Mucosa of descending colon (tissue), 3 donors: ENCODE results near the gene ACSM4. TPM values are rescaled to one million over a fixed set of nuclear protein-coding genes. Genes with fewer than 3 reads are reported as not detected.

Experiments used
- ATAC-seq: fragments of 200-7000 bp; cut with Tn5 transposase; one replicate; pipeline ENCODE4 v1.9.1; 2020; ENCODE audit warnings: mild to moderate bottlenecking, moderate library complexity
- DNase-seq, 3 donors: peaks; one replicate each; pipeline ENCODE4 v3.0.0-alpha.2; 2020
- H3K36me3 ChIP-seq: fragments of 200-600 bp; one replicate; pipeline ENCODE4 v1.8.0; 2021; ENCODE audit warnings: low read depth, mild to moderate bottlenecking
- H3K4me1 ChIP-seq: fragments of 200-600 bp; one replicate; pipeline ENCODE4 v1.8.0; 2021; ENCODE audit warnings: low read depth, mild to moderate bottlenecking
- H3K4me3 ChIP-seq: fragments of 200-600 bp; one replicate; pipeline ENCODE4 v1.8.0; 2021; ENCODE audit warnings: mild to moderate bottlenecking
- H3K9me3 ChIP-seq: fragments of 200-600 bp; one replicate; pipeline ENCODE4 v1.8.0; 2021; ENCODE audit warnings: mild to moderate bottlenecking
- CTCF ChIP-seq: fragments of 200-600 bp; IDR thresholded peaks from one replicate; pipeline ENCODE4 v1.8.0; 2022; ENCODE audit warnings: antibody characterized with exemption, mild to moderate bottlenecking
- intact Hi-C, 2 donors: fragments of 100-400 bp; cut with DNase I in 1 of 2; cut with micrococcal nuclease in 1 of 2; formaldehyde crosslinking; loops; one replicate each; pipeline versions ENCODE4 v1.11.0 to v1.11.1; 2022; cut with DNase I, micrococcal nuclease
- total RNA-seq, 3 donors: library from RNA; stranded (reverse); fragmentation: NEBNext Ultra II Directional in 2 of 3; extraction: Animal tissue kit (Norgen Biotek cat#: 25700) in 2 of 3; gene quantifications; one replicate each; pipeline versions ENCODE4 v1.2.1 to v1.2.4, GENCODE V29; 2021 to 2023
- donor health status: DM: no; HTN: no; CAD: no; lungs with moderate emphysema.
- donor health status: DM: no; HTN: no; CAD: no.
- donor health status: DM: no; HTN: yes; CAD: no.

ACSM4 gene
- total RNA-seq, 3 donors from 2014 or later: not detected

GRCh38 chr12:7352661-7353060 lies 48.8 kb downstream of the ACSM4 start:
- Histone ChIP-seq H3K4me3 (no peak overlapping the region), H3K36me3 (no peaks in the 10 kb centered on the region), H3K4me1 (no peaks in the 10 kb centered on the region), H3K9me3 (no peaks in the 10 kb centered on the region)
- no peak for TF ChIP-seq CTCF
- no peak for DNase-seq
- intact Hi-C loops: no loop called here
- ATAC-seq: no peak

- Histone ChIP-seq H3K9me3 (no peaks in the 10 kb centered on the region), H3K4me1 (no peaks in the 10 kb centered on the region), H3K36me3 (no peaks in the 10 kb centered on the region), H3K4me3 (no peak overlapping the region)
- intact Hi-C loops: no loop called here
- TF ChIP-seq CTCF: no peak
- no peak for DNase-seq
- no peak for ATAC-seq
Observed at GRCh38 chr12:7354529-7354928, 50.7 kb downstream of the ACSM4 start.

- no peaks in the 10 kb centered on the region for H3K4me1 ChIP-seq
- intact Hi-C loops: no loop called here
- no peak overlapping the region for H3K4me3 ChIP-seq
- ATAC-seq: no peak
- TF ChIP-seq CTCF: no peak
- no peak for DNase-seq
- H3K36me3 ChIP-seq: no peaks in the 10 kb centered on the region
- H3K9me3 ChIP-seq: no peaks in the 10 kb centered on the region
Observed at GRCh38 chr12:7361265-7361664, 57.4 kb downstream of the ACSM4 start.

GRCh38 chr12:7362734-7363133 lies 58.9 kb downstream of the ACSM4 start:
- TF ChIP-seq CTCF: no peak
- ATAC-seq (no peak), DNase-seq (no peak)
- H3K4me3 ChIP-seq: no peak overlapping the region
- no peaks in the 10 kb centered on the region for H3K36me3 ChIP-seq
- intact Hi-C loops: no loop called here
- H3K4me1 ChIP-seq: no peaks in the 10 kb centered on the region
- H3K9me3 ChIP-seq: no peaks in the 10 kb centered on the region

GRCh38 chr12:7369274-7369729 lies 65.4 kb downstream of the ACSM4 start:
- H3K4me3 ChIP-seq: no peak overlapping the region
- H3K36me3 ChIP-seq: no peaks in the 10 kb centered on the region
- H3K4me1 ChIP-seq: no peaks in the 10 kb centered on the region
- H3K9me3 ChIP-seq: no peaks in the 10 kb centered on the region
- ATAC-seq (peak; percentile 31), DNase-seq (peak in 1 of 3 donors; percentile 6)
- TF ChIP-seq CTCF: no peak
- intact Hi-C loops: no loop called here

GRCh38 chr12:7373226-7373625 lies 69.4 kb downstream of the ACSM4 start:
- ATAC-seq: no peak
- no peaks in the 10 kb centered on the region for H3K9me3 ChIP-seq
- no peak overlapping the region for H3K4me3 ChIP-seq
- TF ChIP-seq CTCF: no peak
- H3K4me1 ChIP-seq: no peaks in the 10 kb centered on the region
- no peaks in the 10 kb centered on the region for H3K36me3 ChIP-seq
- DNase-seq: no peak
- intact Hi-C loops: no loop called here
